SK-N-MC (cell line): ENCODE measurements around the gene P4HB.

Experiments
- DNase-seq: peaks from one replicate; pipeline ENCODE4 v3.0.0-alpha.2; 2011; ENCODE audit warnings: low read depth, low spot score
- H3K27ac ChIP-seq: fragments of 200-600 bp; sonication (generic); 2 replicates; pipeline ENCODE4 v1.5.1; 2016; ENCODE audit warnings: mixed run types
- H3K36me3 ChIP-seq: fragments of 200-600 bp; sonication (generic); 2 replicates; pipeline ENCODE4 v1.6.1; 2017; ENCODE audit warnings: antibody characterized with exemption, low read length, mixed read lengths; ENCODE audit not compliant: insufficient read depth
- H3K4me3 ChIP-seq: fragments of 200-600 bp; sonication (generic); 2 replicates; pipeline ENCODE4 v1.5.1; 2016
- H3K9ac ChIP-seq: fragments of 200-600 bp; sonication (generic); 2 replicates; pipeline ENCODE4 v1.8.0; 2017; ENCODE audit warnings: mixed run types, mixed read lengths; ENCODE audit not compliant: insufficient read length
- H3K9me3 ChIP-seq: fragments of 200-600 bp; sonication (generic); 2 replicates; pipeline ENCODE4 v1.6.1; 2017; ENCODE audit warnings: low read depth, mild to moderate bottlenecking, antibody characterized with exemption, low read length, moderate library complexity, mixed read lengths
- EZH2 ChIP-seq: fragments of 200-600 bp; sonication (generic); IDR thresholded peaks from one replicate; pipeline ENCODE4 v1.6.1; 2017; ENCODE audit warnings: antibody characterized with exemption
- FOXP2 ChIP-seq: optimal IDR thresholded peaks from 2 replicates; pipeline ENCODE3; 2011; ENCODE audit warnings: mild to moderate bottlenecking, moderate library complexity; ENCODE audit not compliant: insufficient read depth; ENCODE audit errors: extremely low read length, control extremely low read depth
- POLR2AphosphoS5 ChIP-seq: IDR thresholded peaks from 2 replicates; pipeline ENCODE4 v1.6.1; 2012; ENCODE audit warnings: mild to moderate bottlenecking, low read depth, low read length, borderline replicate concordance

P4HB gene

GRCh38 chr17:81878294-81878693 is 18.0 kb upstream of the P4HB start:
- no peak overlapping the region; the same call in 1 of the 2 replicates for H3K27ac ChIP-seq
- no peak for DNase-seq
- peaks cover 52% of the 10 kb centered on the region for H3K36me3 ChIP-seq
- H3K9me3 ChIP-seq: no peaks in the 10 kb centered on the region
- no peak for TF ChIP-seq POLR2AphosphoS5
- TF ChIP-seq EZH2: no peak
- no peak for TF ChIP-seq FOXP2
- no peak overlapping the region for H3K4me3 ChIP-seq
- H3K9ac ChIP-seq: no peak overlapping the region

DNA sequence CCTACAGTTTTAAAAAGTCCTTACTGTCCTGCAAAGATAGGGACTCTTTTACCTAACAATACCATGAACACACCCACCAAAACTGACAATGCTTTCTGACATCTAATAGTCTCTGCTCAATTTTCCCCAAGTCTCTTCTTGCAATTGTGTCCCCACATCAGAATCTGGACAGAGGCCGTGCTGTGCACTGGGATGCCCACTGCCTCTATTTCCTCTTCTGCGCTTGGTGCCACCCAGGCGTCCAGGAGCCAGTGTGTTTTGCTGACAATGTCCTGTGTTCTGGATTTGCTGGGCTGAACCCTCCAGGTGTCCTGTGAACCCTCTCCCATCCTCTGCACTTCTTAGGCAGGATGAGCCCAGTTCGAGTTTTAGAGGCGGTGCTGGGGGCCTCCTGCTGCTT is 17.2 kb upstream of the P4HB start:
- Histone ChIP-seq H3K4me3 (no peak overlapping the region), H3K9me3 (no peaks in the 10 kb centered on the region), H3K36me3 (peaks cover 51% of the 10 kb centered on the region), H3K27ac (no peak overlapping the region), H3K9ac (no peak overlapping the region)
- no peak for DNase-seq
- TF ChIP-seq EZH2: no peak
- TF ChIP-seq POLR2AphosphoS5: no peak; the same call in 1 of the 2 replicates
- TF ChIP-seq FOXP2: no peak

GRCh38 chr17:81871387-81872230 is 11.3 kb upstream of the P4HB start:
- no peaks in the 10 kb centered on the region for H3K9me3 ChIP-seq
- peaks cover 29% of the 10 kb centered on the region for H3K36me3 ChIP-seq
- TF ChIP-seq FOXP2 (no peak), EZH2 (no peak), POLR2AphosphoS5 (peak; percentile 82)
- DNase-seq: no peak
- peak overlapping the region; percentile 100 for H3K9ac ChIP-seq
- H3K4me3 ChIP-seq: peak overlapping the region; percentile 99
- peak overlapping the region; percentile 99 for H3K27ac ChIP-seq

DNA sequence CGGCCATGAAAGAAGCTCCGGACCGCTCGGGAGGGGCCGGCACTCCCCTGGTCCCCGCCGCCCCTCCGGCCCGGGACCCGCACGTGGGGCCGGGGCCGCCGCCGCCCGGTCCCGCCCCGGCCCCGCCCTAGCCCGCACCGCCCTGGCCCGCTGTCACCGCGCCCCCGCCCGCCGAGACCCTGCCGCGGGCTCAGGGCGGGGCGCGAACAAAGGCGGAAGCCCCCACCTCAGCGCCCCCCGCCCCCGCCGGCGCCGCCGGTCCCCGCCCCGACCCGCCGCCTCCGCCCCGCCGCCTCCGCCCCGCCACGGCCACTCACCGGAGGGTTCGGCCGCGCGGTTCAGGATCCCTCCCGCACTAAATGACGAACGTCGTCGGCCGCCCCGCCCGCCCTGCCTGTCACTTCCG is 10.6 kb upstream of the P4HB start, which contains the start of gene ARHGDIA:
ARHGDIA (minus strand) TSS at position 357 of the 406 bp plus-strand sequence. CDS start 1,407 bp downstream, outside the sequence.
- Histone ChIP-seq H3K36me3 (peaks cover 29% of the 10 kb centered on the region), H3K27ac (peak within 1 kb of the TSS; percentile 99)

DNA sequence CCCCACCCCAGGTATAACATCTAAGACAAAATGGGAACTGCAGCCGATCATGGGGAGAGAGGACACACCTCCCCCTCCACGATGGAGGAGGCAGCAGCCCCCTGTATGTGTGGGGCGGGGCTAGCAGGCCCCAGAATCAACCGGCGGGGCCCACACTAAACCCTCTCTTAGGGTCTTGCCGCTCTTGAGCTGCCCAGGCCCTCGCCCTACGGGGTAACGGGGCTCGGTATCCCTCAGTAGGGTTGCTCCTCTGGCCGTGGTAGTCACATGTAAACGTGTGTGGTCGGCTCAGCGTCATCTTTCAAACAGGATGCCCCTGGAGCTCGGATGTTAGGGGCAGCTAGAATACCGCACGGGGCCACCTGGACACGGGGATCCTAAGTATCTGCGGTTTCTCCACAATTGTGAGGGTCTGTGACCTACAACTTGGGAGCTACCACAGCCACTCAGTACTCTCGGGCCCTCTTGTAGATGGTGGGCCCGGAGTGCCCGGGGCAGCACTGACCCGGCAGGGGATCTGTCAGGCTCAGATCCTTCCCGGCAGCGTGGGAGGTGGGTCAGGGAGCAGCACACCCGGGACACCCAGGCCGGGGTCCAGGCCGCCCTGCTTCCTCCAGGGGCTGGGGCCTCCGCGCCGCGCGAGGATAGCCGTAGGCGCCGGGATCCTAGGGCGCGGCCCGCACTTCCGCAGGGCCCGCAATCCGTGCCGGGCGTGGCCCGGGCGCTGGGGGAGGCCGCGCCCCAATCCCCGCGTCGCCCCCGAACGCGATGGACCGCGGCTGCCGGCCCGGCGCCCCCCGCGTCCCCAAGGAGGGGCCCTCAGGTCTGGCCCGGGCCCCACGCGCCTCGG is 10.0 kb upstream of the P4HB start:
- H3K27ac ChIP-seq: peak overlapping the region; percentile 81

More for the DNA sequence above, 10.6 kb upstream of the P4HB start, which contains the start of gene ARHGDIA:
- no peak for TF ChIP-seq POLR2AphosphoS5
- Histone ChIP-seq H3K4me3 (peak within 1 kb of the TSS; percentile 99), H3K9me3 (no peaks in the 10 kb centered on the region), H3K9ac (peak within 1 kb of the TSS; percentile 100)
- DNase-seq: no peak

DNA sequence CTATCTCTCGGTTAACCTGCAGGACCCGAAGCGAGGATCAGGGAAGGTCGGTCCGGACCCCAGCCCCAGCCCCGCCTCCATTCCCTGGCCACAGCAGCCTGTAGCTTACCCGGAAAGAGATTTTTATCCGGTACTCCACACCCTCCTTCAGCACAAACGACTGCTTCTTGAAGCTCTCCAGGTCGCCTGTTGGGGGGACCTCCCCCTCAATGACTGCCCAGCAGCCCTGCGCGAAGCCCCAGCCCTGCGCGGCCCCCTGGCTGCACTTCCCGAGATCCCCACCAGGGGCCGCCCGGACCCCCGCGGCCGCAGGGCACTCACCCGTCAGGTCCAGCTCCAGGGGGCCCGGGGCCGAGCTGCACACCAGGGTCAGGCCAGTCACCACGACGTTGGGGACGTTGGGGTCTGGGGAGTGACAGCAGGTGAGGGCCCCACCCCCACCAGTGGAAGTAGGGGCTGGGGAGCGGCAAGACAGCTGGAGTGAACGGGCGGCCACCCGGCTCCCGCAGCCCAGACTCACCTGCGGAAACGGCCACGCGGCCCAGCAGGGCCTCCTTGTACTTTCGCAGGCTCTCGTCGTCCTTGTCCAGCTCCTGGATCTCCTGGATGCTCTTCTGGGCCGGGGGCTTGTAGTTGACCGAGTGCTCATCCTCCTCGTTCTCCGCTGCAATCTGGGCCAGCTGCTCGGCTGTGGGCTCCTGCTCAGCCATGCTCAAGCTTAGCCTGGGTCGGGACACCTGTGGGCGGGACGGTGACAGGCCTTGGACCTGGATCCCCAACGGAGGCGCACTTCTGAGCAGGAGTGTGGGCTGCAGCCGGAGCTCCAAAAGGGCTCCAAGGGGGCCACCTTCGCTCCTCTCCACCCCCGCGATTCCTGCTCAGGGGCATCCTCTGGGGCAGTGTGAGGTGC is 9.1 kb upstream of the P4HB start:
- peak overlapping the region; percentile 91 for H3K27ac ChIP-seq
- no peaks in the 10 kb centered on the region for H3K9me3 ChIP-seq
- peak overlapping the region; percentile 82 for H3K4me3 ChIP-seq
- peaks cover 29% of the 10 kb centered on the region for H3K36me3 ChIP-seq
- DNase-seq: no peak
- peak overlapping the region; percentile 94 for H3K9ac ChIP-seq
- no peak; the same call in 1 of the 2 replicates for TF ChIP-seq POLR2AphosphoS5
- TF ChIP-seq EZH2: no peak
- TF ChIP-seq FOXP2: no peak

More for the DNA sequence above, 10.0 kb upstream of the P4HB start:
- Histone ChIP-seq H3K4me3 (peak overlapping the region; percentile 82), H3K9ac (peak overlapping the region; percentile 94), H3K36me3 (peaks cover 29% of the 10 kb centered on the region), H3K9me3 (no peaks in the 10 kb centered on the region)
- DNase-seq: no peak
- TF ChIP-seq FOXP2 (no peak), POLR2AphosphoS5 (no peak; the same call in 1 of the 2 replicates), EZH2 (no peak)

DNA sequence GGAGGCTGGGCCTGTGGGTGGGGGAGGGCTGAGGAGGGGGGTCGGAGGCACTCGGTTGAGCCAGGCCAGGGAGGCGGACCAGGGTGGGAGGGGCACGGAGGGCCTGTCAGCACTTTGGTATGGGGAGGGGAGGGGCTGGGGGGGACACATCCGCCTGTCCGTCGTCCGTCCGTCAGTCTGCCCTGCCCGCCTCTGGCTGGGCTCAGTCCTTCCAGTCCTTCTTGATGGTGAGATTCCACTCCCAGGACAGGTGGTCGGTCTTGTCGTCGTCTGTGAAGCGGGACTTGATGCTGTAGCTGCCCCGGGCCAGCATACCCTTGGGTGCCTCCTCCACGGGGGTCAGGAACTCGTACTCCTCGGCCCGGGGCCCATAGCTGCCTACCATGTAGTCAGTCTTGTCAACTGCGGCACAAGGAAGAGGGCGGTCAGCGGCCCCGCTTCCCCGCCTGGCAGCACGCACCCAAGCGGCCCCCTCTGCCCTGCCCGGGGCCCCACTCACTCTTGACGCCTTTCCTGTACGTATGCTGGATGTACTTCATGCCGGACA is 8.4 kb upstream of the P4HB start:
- Histone ChIP-seq H3K27ac (peak overlapping the region; percentile 91), H3K4me3 (no peak overlapping the region), H3K9ac (no peak overlapping the region), H3K36me3 (peaks cover 29% of the 10 kb centered on the region), H3K9me3 (no peaks in the 10 kb centered on the region)
- no peak; the same call in 1 of the 2 replicates for TF ChIP-seq POLR2AphosphoS5
- no peak for TF ChIP-seq FOXP2
- TF ChIP-seq EZH2: no peak
- DNase-seq: no peak
